SK-N-SH (cell line): Measurements from ENCODE around the gene STARD3. TPM values are rescaled to one million over a fixed set of nuclear protein-coding genes. Genes with fewer than 3 reads are reported as not detected.
A peak's percentile ranks its signal among the peaks of the same experiment; 100 is the strongest.
"Not testable (repeated sequence)": the region's sequence is repeated elsewhere in the genome, so short reads cannot be mapped to it uniquely, and the experiment has no call there.

Experiments
- CTCF ChIA-PET: fragments of 300-600, 350-600 bp; formaldehyde crosslinking; extraction: SDS; loops from one replicate; lab custom pipeline; 2021; lab: Yijun Ruan, JAX
- POLR2A ChIA-PET: fragments of 350-600 bp; sonication (Branson Sonifier 250); formaldehyde crosslinking; extraction: SDS; loops from one replicate; lab custom pipeline; 2020; ENCODE audit warnings: antibody characterized with exemption, inconsistent platforms; lab: Yijun Ruan, JAX
- DNase-seq: peaks from one replicate; pipeline ENCODE4 v3.0.0; 2012
- H2AFZ ChIP-seq: fragments of 200-600 bp; sonication (generic); 2 replicates; pipeline ENCODE4 v1.8.1; 2016; ENCODE audit warnings: antibody characterized with exemption, mild to moderate bottlenecking, low read depth
- H3F3A ChIP-seq: fragments of 200-600 bp; sonication (generic); replicated peaks from 2 replicates; pipeline ENCODE3; 2016; ENCODE audit warnings: antibody characterized with exemption, mild to moderate bottlenecking; ENCODE audit not compliant: insufficient read depth
- H3K27ac ChIP-seq, 2 experiments: fragments of 200-500 bp in 1 of 2; fragments of 200-600 bp in 1 of 2; sonication (Bioruptor generic) in 1 of 2; sonication (generic), shearing (Covaris generic) in 1 of 2; 2 replicates each; pipeline versions ENCODE4 v1.5.1 to v1.6.1; 2014 to 2016; ENCODE audit warnings: low read depth in 2 of 2, inconsistent platforms in 1 of 2, low read length in 1 of 2, mild to moderate bottlenecking in 1 of 2, mixed read lengths in 1 of 2
- H3K27me3 ChIP-seq: fragments of 200-600 bp; sonication (generic), shearing (Covaris generic); 2 replicates; pipeline ENCODE4 v1.6.1; 2016; ENCODE audit warnings: mixed run types; ENCODE audit not compliant: insufficient read depth
- H3K36me3 ChIP-seq, 2 experiments: fragments of 200-500 bp in 1 of 2; fragments of 200-600 bp in 1 of 2; sonication (Bioruptor generic) in 1 of 2; sonication (generic) in 1 of 2; replicated peaks in 1 of 2; 2 replicates each; pipeline versions ENCODE3 to v1.5.1; 2014 to 2016; ENCODE audit warnings: low read length in 1 of 2, mild to moderate bottlenecking in 1 of 2; ENCODE audit not compliant: insufficient read depth in 2 of 2, control insufficient read depth in 1 of 2
- H3K4me1 ChIP-seq, 2 experiments: fragments of 200-500 bp in 1 of 2; fragments of 200-600 bp in 1 of 2; sonication (Bioruptor generic) in 1 of 2; sonication (generic), shearing (Covaris generic) in 1 of 2; 2 replicates each; pipeline versions ENCODE4 v1.5.1 to v1.6.1; 2014 to 2016; ENCODE audit warnings: low read depth in 1 of 2, low read length in 1 of 2, mixed run types in 1 of 2; ENCODE audit not compliant: insufficient read depth in 2 of 2, control insufficient read depth in 1 of 2
- H3K4me2 ChIP-seq: fragments of 200-600 bp; sonication (generic), shearing (Covaris generic); 2 replicates; pipeline ENCODE4 v1.6.1; 2017; ENCODE audit warnings: mixed run types
- H3K4me3 ChIP-seq, 2 experiments: fragments of 200-500 bp in 1 of 2; fragments of 200-600 bp in 1 of 2; sonication (Bioruptor generic) in 1 of 2; sonication (generic), shearing (Covaris generic) in 1 of 2; 2 replicates each; pipeline versions ENCODE4 v1.5.1 to v1.8.1; 2014 to 2016; ENCODE audit warnings: low read depth in 2 of 2, inconsistent platforms in 1 of 2, low read length in 1 of 2, mild to moderate bottlenecking in 1 of 2, mixed read lengths in 1 of 2, moderate library complexity in 1 of 2
- H3K79me2 ChIP-seq: fragments of 200-600 bp; sonication (generic); 2 replicates; pipeline ENCODE4 v1.8.1; 2017; ENCODE audit warnings: mild to moderate bottlenecking; ENCODE audit not compliant: insufficient read depth
- H3K9ac ChIP-seq: fragments of 200-600 bp; sonication (generic); 2 replicates; pipeline ENCODE4 v1.6.1; 2017; ENCODE audit warnings: mixed run types
- H3K9me2 ChIP-seq: fragments of 200-600 bp; sonication (generic); 2 replicates; pipeline ENCODE4 v1.6.1; 2017; ENCODE audit warnings: mixed run types
- H3K9me3 ChIP-seq: fragments of 200-600 bp; sonication (generic); 2 replicates; pipeline ENCODE4 v1.6.1; 2017; ENCODE audit warnings: mixed run types, mild to moderate bottlenecking, moderate library complexity
- H4K20me1 ChIP-seq: fragments of 200-600 bp; sonication (generic); 2 replicates; pipeline ENCODE4 v1.6.1; 2017; ENCODE audit warnings: mild to moderate bottlenecking, mixed run types; ENCODE audit not compliant: insufficient read depth
- CHD2 ChIP-seq: fragments of 150-350 bp; IDR thresholded peaks from 2 replicates; pipeline ENCODE4 v1.6.1; 2018; ENCODE audit warnings: low read length; ENCODE audit not compliant: partially characterized antibody
- FOXM1 ChIP-seq: IDR thresholded peaks from 2 replicates; pipeline ENCODE4 v1.4.0; 2012; ENCODE audit warnings: low read depth, mild to moderate bottlenecking
- JUND ChIP-seq: IDR thresholded peaks from 2 replicates; pipeline ENCODE4 v1.4.0; 2012
- NFIC ChIP-seq: IDR thresholded peaks from 2 replicates; pipeline ENCODE4 v1.4.0; 2012; ENCODE audit warnings: borderline replicate concordance
- NRF1 ChIP-seq: IDR thresholded peaks from 2 replicates; pipeline ENCODE4 v1.6.1; 2012; ENCODE audit warnings: low read depth, mild to moderate bottlenecking, low read length
- RFX5 ChIP-seq: IDR thresholded peaks from 2 replicates; pipeline ENCODE4 v1.6.1; 2012; ENCODE audit warnings: mild to moderate bottlenecking, improper control_type of control experiment, low read length
- TEAD4 ChIP-seq: IDR thresholded peaks from 2 replicates; pipeline ENCODE4 v1.4.0; 2012; ENCODE audit warnings: mild to moderate bottlenecking, borderline replicate concordance; ENCODE audit not compliant: insufficient read depth
- WGBS: methylation state at CpG from one replicate; pipeline ENCODE4 v1.1.6; 2017; ENCODE audit warnings: low lambda C conversion rate; 5-methylcytosine and 5-hydroxymethylcytosine counted together
- polyA plus RNA-seq, 3 experiments: library from polyadenylated mRNA; depleted of rRNA; stranded (reverse); fragments of >200 nt; gene quantifications; 2 replicates each; pipeline ENCODE4 v1.2.3, GENCODE V29; 2012
- TF ChIP-seq, protein P1 (sequence below): IDR thresholded peaks from 2 replicates; pipeline ENCODE4 v1.4.0; 2012; ENCODE audit warnings: low read depth
- TF ChIP-seq, protein P2 (sequence below): fragments of 200-600 bp; sonication (generic); IDR thresholded peaks from 2 replicates; pipeline ENCODE4 v1.6.1; 2017; ENCODE audit warnings: antibody characterized with exemption, mild to moderate bottlenecking, moderate library complexity
- TF ChIP-seq, protein P3 (sequence below): fragments of 150-350 bp; IDR thresholded peaks from 2 replicates; pipeline ENCODE4 v1.6.1; 2016; ENCODE audit warnings: mild to moderate bottlenecking, low read depth, low read length

STARD3 gene
- polyA plus RNA-seq, 1 of the 3 experiments (the other 2 are of a cell fraction): 76.8 TPM

DNA sequence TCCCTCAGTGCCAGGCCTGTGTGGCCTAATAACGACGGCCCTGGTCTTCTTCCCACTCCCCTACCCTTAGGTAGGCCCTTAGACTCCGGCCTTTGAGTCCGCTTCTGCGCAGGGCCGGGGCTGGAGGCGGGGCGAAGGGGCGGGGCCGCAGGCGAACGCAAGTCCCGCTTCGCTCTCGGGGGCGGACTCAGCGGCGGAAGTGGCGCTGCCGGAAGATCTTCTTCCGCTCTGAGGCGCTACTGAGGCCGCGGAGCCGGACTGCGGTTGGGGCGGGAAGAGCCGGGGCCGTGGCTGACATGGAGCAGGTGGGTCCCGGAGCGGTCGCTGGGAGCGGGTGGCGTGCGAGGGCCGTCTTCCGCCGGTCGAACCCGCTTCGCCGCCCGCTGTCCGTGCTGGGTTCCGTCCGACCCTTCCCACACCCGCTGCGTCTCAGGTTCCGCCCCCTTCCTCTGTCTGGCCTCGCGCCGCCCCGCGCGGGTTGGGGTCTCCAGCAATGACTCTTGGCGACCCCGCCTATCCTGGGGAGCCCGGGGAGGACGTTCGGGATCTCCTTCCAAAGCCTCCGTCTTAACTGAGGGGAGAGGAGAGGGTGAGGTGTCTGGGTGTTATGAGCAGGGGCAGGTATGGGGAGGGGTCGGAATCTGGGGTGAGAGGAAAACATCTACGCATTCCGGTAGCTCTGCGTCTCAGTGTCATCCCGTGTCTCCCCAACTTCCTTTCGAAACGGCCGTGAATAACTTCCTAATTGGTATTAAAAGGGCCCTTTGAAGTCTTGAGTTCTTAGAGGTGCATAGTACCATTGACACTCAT, at the start of gene STARD3 (continued):
- TF ChIP-seq, protein P1, sequence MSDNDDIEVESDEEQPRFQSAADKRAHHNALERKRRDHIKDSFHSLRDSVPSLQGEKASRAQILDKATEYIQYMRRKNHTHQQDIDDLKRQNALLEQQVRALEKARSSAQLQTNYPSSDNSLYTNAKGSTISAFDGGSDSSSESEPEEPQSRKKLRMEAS: 0 out of 2 replicates have a peak, but pooled peaks have one; percentile 19
- no peak for TF ChIP-seq FOXM1
- TF ChIP-seq, protein P2, sequence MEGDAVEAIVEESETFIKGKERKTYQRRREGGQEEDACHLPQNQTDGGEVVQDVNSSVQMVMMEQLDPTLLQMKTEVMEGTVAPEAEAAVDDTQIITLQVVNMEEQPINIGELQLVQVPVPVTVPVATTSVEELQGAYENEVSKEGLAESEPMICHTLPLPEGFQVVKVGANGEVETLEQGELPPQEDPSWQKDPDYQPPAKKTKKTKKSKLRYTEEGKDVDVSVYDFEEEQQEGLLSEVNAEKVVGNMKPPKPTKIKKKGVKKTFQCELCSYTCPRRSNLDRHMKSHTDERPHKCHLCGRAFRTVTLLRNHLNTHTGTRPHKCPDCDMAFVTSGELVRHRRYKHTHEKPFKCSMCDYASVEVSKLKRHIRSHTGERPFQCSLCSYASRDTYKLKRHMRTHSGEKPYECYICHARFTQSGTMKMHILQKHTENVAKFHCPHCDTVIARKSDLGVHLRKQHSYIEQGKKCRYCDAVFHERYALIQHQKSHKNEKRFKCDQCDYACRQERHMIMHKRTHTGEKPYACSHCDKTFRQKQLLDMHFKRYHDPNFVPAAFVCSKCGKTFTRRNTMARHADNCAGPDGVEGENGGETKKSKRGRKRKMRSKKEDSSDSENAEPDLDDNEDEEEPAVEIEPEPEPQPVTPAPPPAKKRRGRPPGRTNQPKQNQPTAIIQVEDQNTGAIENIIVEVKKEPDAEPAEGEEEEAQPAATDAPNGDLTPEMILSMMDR: no peak
- no peak for TF ChIP-seq TEAD4
- no peak for TF ChIP-seq NFIC
- TF ChIP-seq, protein P3, sequence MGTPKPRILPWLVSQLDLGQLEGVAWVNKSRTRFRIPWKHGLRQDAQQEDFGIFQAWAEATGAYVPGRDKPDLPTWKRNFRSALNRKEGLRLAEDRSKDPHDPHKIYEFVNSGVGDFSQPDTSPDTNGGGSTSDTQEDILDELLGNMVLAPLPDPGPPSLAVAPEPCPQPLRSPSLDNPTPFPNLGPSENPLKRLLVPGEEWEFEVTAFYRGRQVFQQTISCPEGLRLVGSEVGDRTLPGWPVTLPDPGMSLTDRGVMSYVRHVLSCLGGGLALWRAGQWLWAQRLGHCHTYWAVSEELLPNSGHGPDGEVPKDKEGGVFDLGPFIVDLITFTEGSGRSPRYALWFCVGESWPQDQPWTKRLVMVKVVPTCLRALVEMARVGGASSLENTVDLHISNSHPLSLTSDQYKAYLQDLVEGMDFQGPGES: no peak
- TF ChIP-seq RFX5: no peak
- TF ChIP-seq NRF1: peak; percentile 67
- TF ChIP-seq CHD2: peak; percentile 37
- no peak for TF ChIP-seq JUND

DNA sequence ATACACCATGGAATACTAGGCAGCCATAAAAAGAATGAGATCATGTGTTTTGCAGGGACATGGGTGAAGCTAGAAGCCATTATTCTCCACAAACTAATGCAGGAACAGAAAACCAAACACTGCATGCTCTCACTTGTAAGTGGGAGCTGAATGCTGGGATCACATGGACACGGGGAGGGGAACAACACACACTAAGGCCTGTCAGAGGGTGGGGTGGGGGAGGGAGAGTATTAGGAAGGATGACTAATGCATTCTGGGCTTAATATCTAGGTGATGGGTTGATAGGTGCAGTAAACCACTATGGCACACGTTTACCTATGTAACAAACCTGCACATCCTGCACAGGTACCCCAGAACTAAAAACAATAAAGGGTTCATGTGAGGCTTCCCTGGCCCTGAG, 46.8 kb upstream of the STARD3 start:
- H3K4me2 ChIP-seq, H3K4me3 ChIP-seq, H3K27me3 ChIP-seq, H3K9me3 ChIP-seq, DNase-seq, POLR2A ChIA-PET, H3K36me3 ChIP-seq, H2AFZ ChIP-seq, H3K9me2 ChIP-seq, H3K27ac ChIP-seq, H3F3A ChIP-seq, H3K79me2 ChIP-seq, H3K9ac ChIP-seq, H4K20me1 ChIP-seq, H3K4me1 ChIP-seq: not testable (repeated sequence)
- 36% methylated on average over 2 of the region's 2 CpGs for WGBS
- CTCF ChIA-PET: interaction anchor here (1.0 to 2.9 kb wide), 4 partner anchors 8 to 42 kb away, joined by 3 to 26 read pairs (median 9); no protein-coding TSS in a partner anchor
